Measurements from ENCODE around the gene LETM1.
"Not testable (repeated sequence)": the region's sequence is repeated elsewhere in the genome, so short reads cannot be mapped to it uniquely, and the experiment has no call there.

The LETM1 gene

DNA sequence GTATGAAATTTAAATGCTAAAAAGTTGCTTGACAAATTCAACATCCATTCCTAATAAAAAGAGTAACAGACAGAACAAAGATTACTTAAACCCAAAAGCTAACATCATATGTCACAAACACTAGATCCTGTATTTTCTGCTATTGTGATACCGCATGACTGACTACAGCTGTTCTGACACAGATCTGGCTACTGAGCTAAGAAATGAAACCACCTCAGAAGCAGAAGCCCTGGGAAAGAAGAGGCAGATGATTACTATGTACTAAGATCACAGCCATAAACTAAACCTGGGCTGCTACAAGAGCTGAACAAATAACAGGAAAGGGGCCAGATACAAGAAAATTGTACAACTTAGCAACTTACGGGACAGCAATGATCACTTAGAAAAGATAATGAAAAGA lies 9.4 kb downstream of the LETM1 start:
- peaks cover 38% of the 10 kb centered on the region for H3K4me1 ChIP-seq (ENCODE audit: control insufficient read depth, insufficient read depth, low read length)
- H3K9me3 ChIP-seq (ENCODE audit: control insufficient read depth, low read length), result no peaks in the 10 kb centered on the region
- peaks cover 45% of the 10 kb centered on the region for H3K36me3 ChIP-seq (ENCODE audit: control insufficient read depth, insufficient read depth, low read length, severe bottlenecking)
- H3K4me3 ChIP-seq (ENCODE audit: low read length), result no peak overlapping the region
- no peak for DNase-seq (ENCODE audit: low read depth)
- no peak overlapping the region for H3K9ac ChIP-seq (ENCODE audit: low read length)
- no peaks in the 10 kb centered on the region for H3K27me3 ChIP-seq (replicated peaks; ENCODE audit: control insufficient read depth, insufficient read depth, low read length)

DNA sequence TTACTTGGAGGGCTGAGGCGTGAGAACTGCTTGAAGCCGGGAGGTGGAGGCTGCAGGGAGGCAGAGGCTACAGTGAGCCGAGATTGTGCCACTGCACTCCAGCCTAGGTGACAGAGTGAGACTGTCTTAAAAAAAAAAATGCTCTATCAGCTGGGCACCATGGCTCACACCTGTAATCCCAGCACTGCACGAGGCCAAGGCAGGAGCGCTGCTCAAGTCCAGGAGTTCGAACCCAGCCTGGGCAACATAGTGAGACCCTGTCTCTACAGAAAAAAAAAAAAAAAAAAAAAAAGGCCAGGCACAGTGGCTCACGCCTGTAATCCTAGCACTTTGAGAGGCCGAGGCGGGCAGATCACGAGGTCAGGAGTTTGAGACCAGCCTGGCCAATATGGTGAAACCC lies 11.3 kb downstream of the LETM1 start:
- H3K9ac ChIP-seq (ENCODE audit: low read length); DNase-seq (ENCODE audit: low read depth); H3K27me3 ChIP-seq (replicated peaks; ENCODE audit: control insufficient read depth, insufficient read depth, low read length); H3K9me3 ChIP-seq (ENCODE audit: control insufficient read depth, low read length); H3K4me3 ChIP-seq (ENCODE audit: low read length): not testable (repeated sequence)
- Histone ChIP-seq H3K4me1 (ENCODE audit: control insufficient read depth, insufficient read depth, low read length) (peaks cover 22% of the 10 kb centered on the region), H3K36me3 (ENCODE audit: control insufficient read depth, insufficient read depth, low read length, severe bottlenecking) (peaks cover 61% of the 10 kb centered on the region)

DNA sequence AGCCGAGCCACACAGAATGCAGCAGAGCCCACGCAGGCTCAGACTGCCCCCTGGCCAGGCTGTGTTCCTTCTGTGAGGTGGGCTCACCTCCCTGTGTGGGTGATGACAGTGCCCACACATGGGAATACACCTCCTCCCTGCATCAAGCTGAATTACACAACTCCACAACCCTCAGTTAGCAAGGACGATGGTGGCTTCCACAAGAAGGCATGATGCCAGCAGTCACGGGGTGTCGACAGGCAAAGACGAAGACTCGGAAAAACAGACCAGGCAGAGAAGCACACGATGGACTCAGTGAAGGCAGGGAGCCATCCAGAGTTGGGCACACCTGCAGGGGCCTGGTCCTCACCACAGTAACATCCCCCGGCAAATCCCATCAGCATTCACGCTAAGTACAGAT lies 12.1 kb downstream of the LETM1 start:
- DNase-seq (ENCODE audit: low read depth), result no peak
- H3K4me3 ChIP-seq (ENCODE audit: low read length), result no peak overlapping the region

DNA sequence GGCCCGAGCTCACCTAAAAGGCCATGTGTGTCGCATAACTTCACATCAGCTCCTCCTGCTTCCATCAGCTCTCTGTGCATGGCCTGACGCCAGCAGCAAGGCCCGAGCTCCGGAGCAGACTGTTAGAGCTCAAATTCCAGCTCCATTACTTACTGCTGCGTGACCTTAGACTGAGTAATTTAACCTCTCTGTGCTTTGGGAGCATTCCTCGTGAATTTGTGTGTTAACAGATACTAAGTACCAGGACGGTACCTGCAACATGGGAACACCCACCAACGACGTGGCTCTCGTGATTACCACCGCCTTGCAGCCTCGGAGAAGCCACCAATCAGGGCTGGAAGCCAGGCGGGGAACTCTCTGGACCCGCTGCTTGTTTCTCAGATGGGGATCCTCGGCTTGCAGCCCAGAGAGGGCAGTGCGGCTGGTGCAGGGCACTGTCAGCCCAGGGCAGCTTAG lies 12.9 kb downstream of the LETM1 start:
- DNase-seq (ENCODE audit: low read depth), result peak; percentile 83
- no peak overlapping the region for H3K9ac ChIP-seq (ENCODE audit: low read length)
- no peaks in the 10 kb centered on the region for H3K9me3 ChIP-seq (ENCODE audit: control insufficient read depth, low read length)
- peaks cover 72% of the 10 kb centered on the region for H3K36me3 ChIP-seq (ENCODE audit: control insufficient read depth, insufficient read depth, low read length, severe bottlenecking)
- peaks cover 21% of the 10 kb centered on the region for H3K4me1 ChIP-seq (ENCODE audit: control insufficient read depth, insufficient read depth, low read length)
- no peaks in the 10 kb centered on the region for H3K27me3 ChIP-seq (replicated peaks; ENCODE audit: control insufficient read depth, insufficient read depth, low read length)
- no peak overlapping the region for H3K4me3 ChIP-seq (ENCODE audit: low read length)

More for the DNA sequence above, 12.1 kb downstream of the LETM1 start:
- H3K4me1 ChIP-seq (ENCODE audit: control insufficient read depth, insufficient read depth, low read length), result peaks cover 21% of the 10 kb centered on the region
- H3K27me3 ChIP-seq (replicated peaks; ENCODE audit: control insufficient read depth, insufficient read depth, low read length), result no peaks in the 10 kb centered on the region
- H3K9ac ChIP-seq (ENCODE audit: low read length), result peak overlapping the region; percentile 36
- peaks cover 67% of the 10 kb centered on the region for H3K36me3 ChIP-seq (ENCODE audit: control insufficient read depth, insufficient read depth, low read length, severe bottlenecking)
- no peaks in the 10 kb centered on the region for H3K9me3 ChIP-seq (ENCODE audit: control insufficient read depth, low read length)

DNA sequence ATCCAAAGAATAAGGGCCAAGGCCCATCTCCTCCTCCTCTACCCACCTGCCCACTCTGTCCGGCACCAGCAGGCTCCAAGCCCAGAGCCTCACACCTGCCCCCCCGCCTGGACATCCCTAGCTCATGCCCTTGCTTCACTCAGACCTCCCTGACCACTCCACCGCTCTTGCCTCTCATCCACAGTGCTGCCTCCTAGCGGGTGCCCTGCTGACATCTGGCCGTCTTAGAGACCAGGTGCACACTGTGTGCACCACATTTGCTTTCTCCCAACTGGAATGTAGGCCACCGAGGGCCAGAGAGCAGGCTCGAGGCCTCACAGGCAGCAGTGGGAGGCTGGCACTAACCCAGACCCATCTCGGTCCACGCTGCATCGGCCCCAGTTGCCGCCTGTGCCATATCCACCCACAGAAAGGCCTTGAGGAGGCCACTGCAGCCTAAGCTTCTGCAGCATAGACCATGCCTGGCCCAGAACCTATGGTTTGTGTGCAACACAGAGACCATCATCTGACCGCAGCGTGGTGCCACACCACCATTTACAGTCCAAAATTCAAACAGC lies 13.5 kb downstream of the LETM1 start:
- Histone ChIP-seq H3K9ac (ENCODE audit: low read length) (no peak overlapping the region), H3K27me3 (replicated peaks; ENCODE audit: control insufficient read depth, insufficient read depth, low read length) (no peaks in the 10 kb centered on the region), H3K4me3 (ENCODE audit: low read length) (no peak overlapping the region), H3K4me1 (ENCODE audit: control insufficient read depth, insufficient read depth, low read length) (peaks cover 21% of the 10 kb centered on the region), H3K36me3 (ENCODE audit: control insufficient read depth, insufficient read depth, low read length, severe bottlenecking) (peaks cover 75% of the 10 kb centered on the region), H3K9me3 (ENCODE audit: control insufficient read depth, low read length) (no peaks in the 10 kb centered on the region)
- no peak for DNase-seq (ENCODE audit: low read depth)

DNA sequence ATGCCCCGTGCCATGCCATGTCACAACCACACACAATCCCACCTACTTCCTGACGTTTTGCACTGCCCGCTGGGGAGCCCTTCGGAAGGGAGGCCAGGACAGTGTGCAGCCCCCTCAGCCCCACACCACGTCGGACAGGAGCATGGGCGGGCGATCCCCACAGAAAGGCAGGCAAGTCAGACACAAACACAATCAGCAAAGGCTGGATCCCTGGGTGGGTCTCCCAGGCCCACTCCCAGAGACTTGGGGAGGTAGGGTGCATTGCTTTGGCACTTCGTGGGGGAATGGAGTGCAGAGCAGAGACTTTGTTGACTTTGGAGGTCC lies 14.1 kb downstream of the LETM1 start:
- Histone ChIP-seq H3K27me3 (replicated peaks; ENCODE audit: control insufficient read depth, insufficient read depth, low read length) (no peaks in the 10 kb centered on the region), H3K4me3 (ENCODE audit: low read length) (no peak overlapping the region), H3K9me3 (ENCODE audit: control insufficient read depth, low read length) (no peaks in the 10 kb centered on the region), H3K9ac (ENCODE audit: low read length) (no peak overlapping the region), H3K4me1 (ENCODE audit: control insufficient read depth, insufficient read depth, low read length) (peaks cover 21% of the 10 kb centered on the region), H3K36me3 (ENCODE audit: control insufficient read depth, insufficient read depth, low read length, severe bottlenecking) (peaks cover 75% of the 10 kb centered on the region)
- DNase-seq (ENCODE audit: low read depth), result no peak

DNA sequence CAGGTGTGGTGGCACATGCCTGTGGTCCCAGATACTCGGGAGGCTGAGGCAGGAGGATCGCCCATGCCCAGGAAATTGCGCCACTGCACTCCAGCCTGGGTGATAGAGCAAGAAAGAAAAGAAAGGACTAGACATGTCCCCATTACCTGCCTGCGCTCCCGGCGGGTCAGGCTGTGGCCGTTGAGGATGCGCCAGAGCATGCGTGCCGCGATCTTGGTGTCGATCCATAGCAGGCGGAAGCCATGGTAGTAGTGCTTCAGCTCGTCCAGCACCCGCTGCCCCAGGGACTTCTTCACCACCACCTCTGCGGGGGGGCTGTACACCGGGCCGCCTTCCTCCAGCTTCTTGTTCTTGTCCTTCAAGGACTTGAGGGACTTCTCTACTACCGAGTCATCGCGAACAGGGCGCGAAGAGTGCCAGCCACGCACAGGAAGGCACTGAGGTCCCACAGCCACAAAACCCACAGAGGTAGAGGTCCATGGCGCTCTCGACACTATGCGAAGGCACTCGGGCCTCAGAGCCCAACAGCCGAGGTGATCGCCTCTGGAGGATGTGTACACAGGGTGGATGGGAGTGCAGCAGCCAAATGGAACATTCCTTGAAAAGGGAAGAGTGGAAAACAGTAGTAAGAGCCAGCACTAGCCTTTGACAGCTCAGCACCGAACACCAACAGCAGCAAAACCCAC lies 14.6 kb downstream of the LETM1 start:
- peaks cover 75% of the 10 kb centered on the region for H3K36me3 ChIP-seq (ENCODE audit: control insufficient read depth, insufficient read depth, low read length, severe bottlenecking)
- no peaks in the 10 kb centered on the region for H3K9me3 ChIP-seq (ENCODE audit: control insufficient read depth, low read length)
- no peaks in the 10 kb centered on the region for H3K27me3 ChIP-seq (replicated peaks; ENCODE audit: control insufficient read depth, insufficient read depth, low read length)
- H3K4me3 ChIP-seq (ENCODE audit: low read length), result no peak overlapping the region
- no peak overlapping the region for H3K9ac ChIP-seq (ENCODE audit: low read length)
- DNase-seq (ENCODE audit: low read depth), result no peak
- H3K4me1 ChIP-seq (ENCODE audit: control insufficient read depth, insufficient read depth, low read length), result peaks cover 21% of the 10 kb centered on the region

DNA sequence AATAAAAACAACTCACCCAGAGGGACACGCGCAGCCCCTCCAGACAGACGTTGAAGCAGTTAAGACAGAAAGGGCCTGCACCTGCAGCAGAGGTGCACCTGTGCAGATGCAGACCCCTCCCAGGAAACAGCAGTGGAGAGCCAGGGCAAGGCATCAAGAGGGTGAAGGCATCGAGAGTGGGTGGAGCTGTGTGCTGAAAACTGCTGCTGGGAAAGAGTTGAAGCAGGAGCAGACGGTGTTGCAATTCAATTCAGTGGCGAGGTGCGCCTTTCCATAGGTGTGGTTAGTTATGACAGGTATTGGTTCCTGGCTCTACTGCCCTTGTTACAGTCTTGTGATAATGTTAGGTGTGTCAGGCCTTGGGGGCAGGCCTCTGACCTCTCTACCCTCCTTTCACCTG lies 16.7 kb downstream of the LETM1 start:
- no peak for DNase-seq (ENCODE audit: low read depth)
- peaks cover 78% of the 10 kb centered on the region for H3K36me3 ChIP-seq (ENCODE audit: control insufficient read depth, insufficient read depth, low read length, severe bottlenecking)
- peaks cover 20% of the 10 kb centered on the region for H3K4me1 ChIP-seq (ENCODE audit: control insufficient read depth, insufficient read depth, low read length)
- no peaks in the 10 kb centered on the region for H3K9me3 ChIP-seq (ENCODE audit: control insufficient read depth, low read length)
- no peak overlapping the region for H3K4me3 ChIP-seq (ENCODE audit: low read length)
- no peak overlapping the region for H3K9ac ChIP-seq (ENCODE audit: low read length)
- H3K27me3 ChIP-seq (replicated peaks; ENCODE audit: control insufficient read depth, insufficient read depth, low read length), result no peaks in the 10 kb centered on the region

DNA sequence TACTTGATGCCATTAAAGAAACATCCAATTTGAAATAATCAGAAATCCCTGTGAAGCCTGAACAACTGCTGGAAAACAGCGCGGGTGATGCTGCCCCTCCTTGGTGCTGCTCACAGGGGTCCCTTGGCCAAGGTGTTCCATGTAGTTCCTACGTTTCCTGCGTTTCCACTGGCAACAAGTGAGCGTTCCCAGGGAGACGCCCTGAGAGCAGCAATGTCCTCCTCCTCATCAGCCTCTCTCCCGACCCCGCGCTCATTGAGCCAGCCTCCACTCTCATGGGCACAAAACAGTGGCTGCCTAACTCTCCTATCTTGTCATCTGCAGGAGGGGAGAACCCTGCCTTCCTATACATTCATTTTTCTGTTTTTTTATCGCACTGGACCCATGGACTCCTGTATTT lies 18.9 kb downstream of the LETM1 start:
- H3K4me3 ChIP-seq (ENCODE audit: low read length), result no peak overlapping the region
- H3K36me3 ChIP-seq (ENCODE audit: control insufficient read depth, insufficient read depth, low read length, severe bottlenecking), result peaks cover 96% of the 10 kb centered on the region
- no peaks in the 10 kb centered on the region for H3K4me1 ChIP-seq (ENCODE audit: control insufficient read depth, insufficient read depth, low read length)
- DNase-seq (ENCODE audit: low read depth), result no peak
- H3K27me3 ChIP-seq (replicated peaks; ENCODE audit: control insufficient read depth, insufficient read depth, low read length), result no peaks in the 10 kb centered on the region
- H3K9me3 ChIP-seq (ENCODE audit: control insufficient read depth, low read length), result no peaks in the 10 kb centered on the region
- H3K9ac ChIP-seq (ENCODE audit: low read length), result no peak overlapping the region

DNA sequence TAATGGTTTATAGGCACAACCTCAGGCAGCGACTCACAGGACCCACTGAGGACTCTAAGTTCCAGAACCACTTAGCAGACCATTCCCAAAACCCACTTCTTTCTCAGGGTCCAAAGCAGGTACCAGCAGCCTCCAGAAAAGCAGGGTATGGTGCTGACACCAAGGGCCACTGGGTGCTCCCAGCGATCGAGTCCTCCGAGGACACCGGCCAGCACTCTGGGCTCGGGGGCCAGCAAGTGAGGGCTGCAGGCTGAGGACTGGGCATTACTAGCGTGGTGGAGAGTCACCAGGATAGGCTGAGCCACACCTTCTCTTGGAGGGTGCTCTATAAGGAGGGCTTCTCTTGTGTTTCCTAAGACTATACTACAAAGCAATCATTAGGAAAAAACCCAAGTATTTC lies 19.3 kb downstream of the LETM1 start:
- Histone ChIP-seq H3K4me3 (ENCODE audit: low read length) (no peak overlapping the region), H3K9me3 (ENCODE audit: control insufficient read depth, low read length) (no peaks in the 10 kb centered on the region), H3K36me3 (ENCODE audit: control insufficient read depth, insufficient read depth, low read length, severe bottlenecking) (peaks cover 97% of the 10 kb centered on the region), H3K27me3 (replicated peaks; ENCODE audit: control insufficient read depth, insufficient read depth, low read length) (no peaks in the 10 kb centered on the region), H3K4me1 (ENCODE audit: control insufficient read depth, insufficient read depth, low read length) (no peaks in the 10 kb centered on the region), H3K9ac (ENCODE audit: low read length) (no peak overlapping the region)
- DNase-seq (ENCODE audit: low read depth), result no peak

DNA sequence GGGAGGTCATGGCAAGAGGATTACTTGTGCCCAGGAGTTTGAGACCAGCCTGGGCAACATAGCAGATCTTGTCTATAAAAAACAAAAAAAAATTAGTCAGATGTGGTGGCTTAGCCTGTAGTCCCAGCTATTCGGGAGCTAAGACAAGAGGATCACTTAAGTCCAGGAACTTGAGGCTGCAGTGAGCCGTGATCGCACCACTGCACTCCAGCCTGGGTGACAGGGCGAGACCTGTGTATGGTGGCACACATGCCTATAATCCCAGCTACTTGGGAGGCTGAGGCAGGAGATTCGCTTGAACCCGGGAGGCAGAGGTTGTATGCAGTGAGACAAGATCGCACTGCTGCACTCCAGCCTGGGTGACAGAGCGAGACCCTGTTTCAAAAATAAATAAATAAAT lies 20.1 kb downstream of the LETM1 start:
- H3K36me3 ChIP-seq (ENCODE audit: control insufficient read depth, insufficient read depth, low read length, severe bottlenecking), result peaks cover 97% of the 10 kb centered on the region
- H3K9me3 ChIP-seq (ENCODE audit: control insufficient read depth, low read length); H3K4me3 ChIP-seq (ENCODE audit: low read length); H3K4me1 ChIP-seq (ENCODE audit: control insufficient read depth, insufficient read depth, low read length); H3K9ac ChIP-seq (ENCODE audit: low read length); DNase-seq (ENCODE audit: low read depth); H3K27me3 ChIP-seq (replicated peaks; ENCODE audit: control insufficient read depth, insufficient read depth, low read length): not testable (repeated sequence)
